Gastrocnemius medialis (tissue), 4 donors: ENCODE measurements around the gene SPON1.

Experiments
- CTCF ChIP-seq, 5 experiments: fragments of 450-650 bp in 3 of 5; fragments of 200-600 bp in 2 of 5; sonication (generic) in 2 of 5; IDR thresholded peaks in 4 of 5; conservative IDR thresholded peaks in 1 of 5; 1 replicate in 4 of 5; 2 replicates in 1 of 5; pipeline ENCODE4 v1.5.1; 2016 to 2019; ENCODE audit warnings: antibody characterized with exemption in 5 of 5, mild to moderate bottlenecking in 3 of 5, moderate library complexity in 3 of 5
- POLR2A ChIP-seq, 2 donors: fragments of 450-650 bp; IDR thresholded peaks; one replicate each; pipeline ENCODE4 v1.6.1; 2017; ENCODE audit warnings: antibody characterized with exemption in 2 of 2, mild to moderate bottlenecking in 2 of 2, moderate library complexity in 2 of 2

GRCh38 chr11:14218728-14219127 lies 256.2 kb downstream of the SPON1 start:
- no peak for TF ChIP-seq CTCF (IDR thresholded peaks at IDR 0.05 in 4 of 5, conservative IDR thresholded peaks at IDR 0.05 in 1 of 5)
- no peak for TF ChIP-seq POLR2A (IDR thresholded peaks at IDR 0.05)
